HG03045 (cell line): ENCODE results near the gene UBE3A.

Experiments used
- ATAC-seq: cut with Tn5 transposase; IDR thresholded peaks from one replicate; pipeline ENCODE4 v1.9.1; 2021; ENCODE audit warnings: mild to moderate bottlenecking, moderate library complexity; ENCODE audit not compliant: unreplicated experiment

The UBE3A gene

DNA sequence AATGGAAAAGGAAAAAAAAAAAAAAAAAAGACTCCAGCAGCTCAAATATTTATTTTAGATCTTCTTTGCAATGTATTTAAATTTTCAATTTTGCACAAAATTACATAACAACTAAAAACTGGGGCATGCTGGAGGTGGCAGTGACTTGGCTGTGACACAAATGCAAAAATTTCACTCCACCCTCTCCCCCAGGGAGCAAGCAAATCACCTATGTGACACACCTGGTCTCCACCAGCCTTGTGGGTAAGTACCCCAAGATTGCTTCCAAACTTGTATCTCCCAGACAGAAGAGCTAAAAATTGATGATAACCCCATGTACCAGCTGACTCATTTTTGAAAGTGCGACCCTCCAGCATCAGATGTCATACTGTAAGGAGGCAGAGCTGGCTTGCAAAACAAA lies 32.0 kb downstream of the UBE3A start:
- ATAC-seq, result no peak

DNA sequence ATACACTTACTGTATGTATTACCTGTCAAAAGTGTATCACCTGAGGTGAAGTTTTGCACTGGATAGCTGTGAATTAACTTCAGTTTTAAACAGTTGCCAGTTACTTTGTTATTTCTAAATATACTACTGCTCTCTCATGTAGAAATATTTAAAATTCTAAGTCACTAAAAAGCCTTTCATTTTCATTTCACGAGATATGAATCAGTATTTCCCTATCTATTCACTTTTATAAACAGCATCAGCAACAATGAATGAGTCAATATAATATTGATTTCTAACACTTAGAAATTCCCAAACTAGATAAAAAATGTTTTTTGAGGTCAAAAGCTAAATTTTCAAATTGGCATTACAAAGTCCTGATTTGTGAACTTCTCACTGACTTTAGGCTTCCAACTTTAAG lies 32.6 kb downstream of the UBE3A start:
- no peak for ATAC-seq

DNA sequence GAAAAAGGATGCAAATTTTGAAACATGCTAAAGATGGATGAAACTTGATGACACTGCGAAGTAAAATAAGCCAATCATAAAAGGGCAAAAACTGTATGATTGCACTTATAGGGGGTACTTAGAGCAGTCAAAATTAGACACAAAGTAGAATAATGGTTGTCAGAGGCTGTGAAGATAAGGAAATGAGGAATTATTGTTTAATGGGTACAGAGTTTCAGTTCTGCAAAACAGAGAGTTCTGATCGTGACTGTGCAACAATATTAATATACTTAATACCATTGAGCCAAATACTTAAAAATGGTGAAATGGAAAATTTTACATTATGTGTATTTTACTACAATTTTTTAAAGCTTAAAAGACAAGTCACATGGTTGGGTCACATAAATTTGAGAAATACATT lies 35.1 kb downstream of the UBE3A start:
- no peak for ATAC-seq

DNA sequence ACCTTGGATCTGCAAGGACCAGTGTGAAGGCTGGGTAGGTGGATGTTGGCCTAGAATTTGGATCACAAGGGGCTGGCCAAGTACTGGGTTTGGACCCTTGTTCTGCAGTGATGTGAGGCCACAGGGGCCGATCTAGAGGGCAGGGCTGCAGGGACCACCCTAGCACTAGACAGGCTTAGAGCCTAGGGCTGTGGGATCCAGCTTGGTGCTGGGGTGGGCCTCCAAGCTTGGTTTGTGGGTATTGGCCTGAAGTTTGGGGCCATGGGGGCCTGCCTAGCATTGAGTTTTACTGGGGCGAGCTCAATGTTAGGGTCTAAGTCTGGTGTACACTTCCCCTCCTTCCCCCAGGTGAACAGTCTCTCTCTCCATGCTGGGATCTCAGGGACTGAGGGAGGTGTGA lies 36.5 kb downstream of the UBE3A start:
- no peak for ATAC-seq

DNA sequence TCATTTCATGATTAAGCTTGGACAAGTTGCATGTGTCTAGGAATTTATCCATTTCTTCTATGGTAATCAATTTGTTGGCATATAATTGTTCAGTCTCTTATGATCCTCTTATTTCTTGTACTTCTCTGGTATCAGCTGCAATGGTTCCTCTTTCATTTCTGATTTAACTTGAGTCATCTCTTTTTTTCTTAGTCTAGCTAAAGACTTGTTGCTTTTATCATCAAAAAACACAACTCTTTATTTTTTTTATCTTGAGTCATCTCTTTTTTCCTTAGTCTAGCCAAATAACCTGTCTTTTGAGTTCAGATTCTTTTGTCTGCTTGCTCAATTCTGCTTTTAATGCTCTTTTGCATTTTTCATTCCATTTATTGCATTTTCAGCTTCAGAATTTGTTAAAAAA lies 37.3 kb downstream of the UBE3A start:
- ATAC-seq, result no peak

DNA sequence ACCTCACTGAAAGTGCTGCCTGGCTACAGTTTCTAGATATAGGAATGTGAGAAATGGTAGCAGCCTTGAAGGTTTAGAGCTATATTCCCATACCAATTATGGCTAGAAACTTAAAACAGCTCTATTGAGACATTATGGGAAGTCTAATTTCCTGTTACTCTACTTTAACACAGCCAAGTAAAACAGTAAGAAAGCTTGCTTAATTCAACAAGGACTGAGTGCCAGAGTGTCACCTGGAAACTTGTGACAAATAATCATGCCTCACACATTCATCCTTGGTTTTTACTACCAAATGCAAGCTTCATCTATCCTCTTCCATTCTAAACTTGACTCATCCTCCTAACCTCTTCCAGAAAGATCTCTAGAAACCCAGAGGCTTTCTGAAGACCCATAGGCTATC lies 41.7 kb downstream of the UBE3A start:
- ATAC-seq, result no peak

DNA sequence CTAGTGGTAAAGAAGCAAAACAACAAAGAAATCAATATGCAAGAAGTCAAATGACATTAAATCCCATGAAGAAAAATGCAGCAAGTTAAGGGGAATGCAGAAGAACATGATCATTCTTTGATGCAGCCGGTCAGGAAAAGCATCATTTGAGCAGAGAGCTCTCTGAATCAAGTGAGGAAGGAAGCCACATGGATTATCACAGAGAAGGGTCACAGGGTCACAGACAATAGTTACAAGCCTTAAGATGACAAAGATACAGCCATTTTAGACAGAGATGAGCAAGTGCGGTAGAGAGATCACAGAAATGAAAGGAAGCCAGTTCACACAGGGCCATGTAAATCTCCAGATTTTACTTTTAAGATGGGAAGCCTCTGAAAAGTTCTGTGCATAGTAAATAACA lies 43.9 kb downstream of the UBE3A start:
- ATAC-seq, result no peak

DNA sequence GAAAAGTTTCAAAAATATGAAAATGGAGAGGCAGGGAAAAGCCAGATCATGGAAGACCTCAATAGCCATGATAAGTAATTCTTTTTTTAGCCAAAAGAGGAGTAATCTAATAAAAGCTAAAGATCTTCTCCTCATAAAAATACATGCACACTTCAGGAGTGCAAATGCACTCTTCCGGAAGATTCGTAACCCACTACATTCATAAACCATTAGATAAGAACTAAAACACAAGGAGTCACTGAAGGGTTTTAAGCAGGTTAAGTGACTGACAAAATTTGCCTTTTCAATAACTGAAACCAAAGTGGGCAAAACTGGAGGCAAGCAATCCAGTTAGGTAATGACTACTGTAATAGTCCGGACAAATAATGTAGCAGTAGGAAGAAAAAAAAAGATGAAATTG lies 46.0 kb downstream of the UBE3A start:
- ATAC-seq, result no peak

DNA sequence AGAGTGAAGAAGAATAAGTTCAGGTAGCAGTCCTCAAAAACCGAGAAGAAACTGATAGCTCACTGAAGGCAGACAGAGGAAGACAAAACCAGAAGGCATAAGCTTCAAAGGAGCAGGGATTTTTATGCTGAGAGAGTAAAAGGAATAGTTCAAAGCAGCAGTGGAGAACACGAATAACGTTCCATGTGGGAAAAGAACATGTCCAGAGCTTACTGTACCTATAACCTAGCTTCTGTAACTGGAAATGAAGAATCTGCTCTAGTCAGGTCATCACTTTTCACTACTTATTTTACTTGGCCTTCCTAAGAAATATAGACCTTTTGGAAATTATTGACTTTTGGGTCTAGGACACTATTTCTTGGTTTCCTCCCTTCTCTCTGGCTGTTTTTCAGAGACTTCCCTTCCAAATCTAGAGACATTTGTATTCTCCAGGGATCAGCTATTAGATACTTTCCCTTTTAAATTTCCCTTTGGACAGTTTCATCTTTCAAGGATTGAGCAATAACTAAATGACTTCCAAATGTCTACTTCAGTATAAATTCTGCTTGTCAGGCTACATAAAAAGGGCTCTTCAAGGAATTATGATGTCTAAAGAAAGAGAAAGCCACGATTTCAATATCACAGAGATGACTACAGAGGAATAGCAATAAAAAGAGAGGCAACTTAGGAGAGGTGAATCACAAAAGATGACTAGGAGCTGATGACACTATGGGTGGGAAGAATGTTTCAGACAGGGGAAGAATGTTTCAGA lies 46.7 kb downstream of the UBE3A start:
- no peak for ATAC-seq

DNA sequence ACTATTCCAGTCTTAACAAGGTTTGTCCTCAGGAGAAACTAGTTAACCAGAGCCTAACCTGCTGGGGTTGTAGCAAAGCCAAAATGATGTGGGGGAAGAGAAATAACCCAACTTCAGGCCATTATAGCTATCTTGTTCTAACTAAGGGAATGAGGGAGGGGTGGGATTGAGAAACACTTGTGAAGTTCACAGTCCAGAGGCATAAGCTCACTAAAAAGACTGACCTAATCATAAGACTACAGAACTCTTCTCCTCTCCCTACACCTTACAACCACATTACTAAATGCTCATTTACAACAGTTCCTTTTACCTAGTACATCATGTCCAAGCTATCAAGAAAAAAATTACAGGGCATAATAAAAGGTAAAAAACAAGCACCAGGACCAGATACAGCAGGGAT lies 52.8 kb downstream of the UBE3A start:
- no peak for ATAC-seq

DNA sequence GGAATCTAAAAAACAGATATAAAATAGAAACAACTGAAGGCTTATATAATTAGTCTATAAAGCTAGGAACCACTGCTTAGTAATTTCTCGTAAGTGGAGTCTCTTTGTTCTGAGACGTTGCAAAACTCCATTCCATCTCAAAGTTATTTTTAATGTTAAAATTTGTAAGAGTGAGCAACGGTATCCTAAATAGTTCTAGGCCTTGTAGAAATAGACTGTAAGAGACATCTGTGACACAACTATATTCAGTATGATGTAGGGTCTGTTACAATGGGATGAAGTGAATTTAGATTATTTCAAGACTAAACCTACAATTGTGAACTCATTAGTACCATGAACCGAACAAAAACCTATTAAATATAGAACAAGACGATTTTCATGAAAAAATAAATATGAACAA lies 57.2 kb downstream of the UBE3A start:
- ATAC-seq, result no peak

DNA sequence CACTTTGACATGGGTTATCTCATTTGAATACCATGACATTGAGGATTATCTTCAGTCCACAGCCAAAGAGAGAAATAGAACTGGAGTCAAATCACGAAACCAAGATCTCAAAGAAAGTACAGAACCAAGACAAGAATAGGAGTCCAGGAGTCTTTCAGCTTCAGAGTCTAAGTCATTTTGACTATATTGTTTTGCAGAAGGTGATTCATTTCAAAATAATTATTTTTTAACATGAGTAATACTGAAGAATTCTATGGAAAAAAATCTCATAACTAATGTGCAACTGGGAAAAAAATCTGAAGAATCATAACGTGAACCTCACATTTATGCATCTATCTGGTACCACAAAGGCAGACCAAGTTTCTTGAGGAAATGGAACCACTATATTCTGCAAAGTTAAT lies 60.3 kb downstream of the UBE3A start:
- no peak for ATAC-seq

DNA sequence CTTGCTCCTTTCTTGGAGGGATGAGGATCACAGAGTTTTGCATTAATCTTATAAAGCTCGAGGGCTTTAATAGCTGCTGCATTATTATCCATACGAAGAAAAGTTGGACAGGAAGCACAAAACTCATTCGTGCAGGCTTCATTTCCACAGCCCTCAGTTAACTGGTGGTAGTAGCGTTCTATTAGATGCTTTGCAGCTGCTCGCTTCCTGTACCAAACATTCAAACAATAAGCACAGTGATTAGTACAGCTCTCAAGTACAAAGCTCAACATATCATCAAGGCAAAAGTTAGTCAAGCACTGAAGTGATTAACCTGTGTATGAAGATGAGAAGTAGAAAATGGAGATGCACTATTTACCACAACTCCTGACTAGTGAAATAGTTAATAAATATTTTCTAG lies 63.3 kb downstream of the UBE3A start:
- no peak for ATAC-seq

DNA sequence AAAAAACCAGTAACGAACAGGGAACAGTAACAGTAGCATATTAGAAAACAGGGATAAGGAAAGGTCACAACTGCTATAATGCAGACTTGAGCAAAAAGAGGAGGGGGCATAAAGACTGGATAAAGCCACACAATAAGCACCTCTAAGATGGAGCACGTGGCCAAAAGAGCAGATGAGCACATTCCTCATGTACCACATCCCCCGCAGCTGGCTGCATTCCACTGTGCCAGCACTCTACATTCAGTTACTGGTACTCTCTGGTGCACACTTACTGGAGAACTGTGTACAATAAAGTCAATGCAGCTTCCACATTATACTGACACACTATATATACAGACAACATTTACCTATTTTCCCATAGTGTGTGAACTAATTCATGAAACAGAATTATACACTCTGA lies 64.7 kb downstream of the UBE3A start:
- no peak for ATAC-seq

DNA sequence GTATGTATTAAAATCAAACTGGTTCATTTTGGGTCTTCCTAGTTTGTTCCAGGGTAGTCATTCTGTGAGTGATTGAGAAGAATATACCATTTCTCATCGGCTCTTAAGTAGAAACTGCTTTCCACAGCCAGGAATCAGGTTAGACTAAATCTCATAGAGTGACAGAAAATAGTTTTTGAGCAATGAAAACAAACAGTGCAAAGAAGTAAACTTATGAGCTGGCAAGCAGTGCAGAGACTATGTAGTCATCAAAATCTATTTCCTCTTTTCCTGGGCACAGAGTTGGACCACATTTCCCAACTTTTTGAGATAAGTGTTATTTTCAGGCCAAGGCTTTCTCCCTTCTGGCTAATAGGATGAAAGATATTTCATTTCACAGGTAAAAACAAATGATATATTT lies 66.5 kb downstream of the UBE3A start:
- ATAC-seq, result no peak

DNA sequence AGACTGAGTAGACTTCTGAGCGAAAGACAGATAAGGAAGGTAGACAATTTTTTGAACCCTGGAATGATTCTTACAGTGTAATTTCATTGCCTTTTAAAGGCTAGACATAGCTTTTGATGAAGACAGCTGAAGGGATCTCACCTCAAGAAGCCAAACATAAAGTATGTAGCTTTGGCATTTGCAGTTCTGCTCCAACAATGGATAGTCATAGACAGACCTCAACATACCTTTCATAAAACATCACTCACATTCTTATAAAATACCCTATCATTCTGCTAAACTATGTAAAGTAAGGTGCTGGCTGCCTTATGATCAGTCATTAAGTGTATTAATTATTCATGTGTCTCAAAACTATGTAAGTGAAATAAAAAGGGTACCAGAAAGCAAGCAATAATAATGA lies 70.0 kb downstream of the UBE3A start:
- no peak for ATAC-seq

DNA sequence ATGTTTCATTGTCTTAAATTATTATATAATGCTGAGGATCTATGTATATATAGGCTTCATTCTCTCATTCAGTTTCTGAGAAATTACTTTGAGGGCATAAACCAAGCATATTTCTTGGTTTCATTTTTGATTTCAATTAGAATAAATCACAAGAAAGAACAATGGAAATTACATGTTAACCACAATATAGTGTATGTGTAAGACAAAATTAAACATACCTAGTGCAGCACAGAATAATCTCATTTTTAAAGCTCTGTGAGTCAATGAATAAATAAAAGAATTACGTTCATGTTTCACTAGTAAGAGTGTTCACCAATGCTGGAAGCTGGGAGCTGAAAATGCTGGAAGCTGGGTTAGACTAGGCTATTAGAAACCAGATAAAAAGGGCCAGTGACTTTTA lies 72.8 kb downstream of the UBE3A start:
- no peak for ATAC-seq

DNA sequence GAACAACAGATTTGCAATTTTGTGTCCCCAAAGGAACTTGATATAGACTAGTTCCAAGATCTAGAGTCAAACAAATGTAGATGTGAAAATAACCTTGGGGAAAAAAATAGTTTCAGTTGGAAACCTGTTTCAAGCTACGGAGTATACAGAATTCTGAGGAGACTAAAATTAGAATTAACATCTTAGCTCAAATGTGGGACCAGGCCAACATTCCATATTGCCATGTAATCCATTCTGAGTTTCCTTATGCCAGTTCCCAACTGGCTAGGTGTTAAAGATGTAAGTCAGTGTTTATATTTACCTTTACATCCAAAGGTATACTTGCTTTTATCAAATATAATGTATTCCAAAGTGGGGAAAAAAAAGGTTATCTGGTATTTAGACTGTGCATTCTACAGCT lies 76.3 kb downstream of the UBE3A start:
- ATAC-seq, result no peak

DNA sequence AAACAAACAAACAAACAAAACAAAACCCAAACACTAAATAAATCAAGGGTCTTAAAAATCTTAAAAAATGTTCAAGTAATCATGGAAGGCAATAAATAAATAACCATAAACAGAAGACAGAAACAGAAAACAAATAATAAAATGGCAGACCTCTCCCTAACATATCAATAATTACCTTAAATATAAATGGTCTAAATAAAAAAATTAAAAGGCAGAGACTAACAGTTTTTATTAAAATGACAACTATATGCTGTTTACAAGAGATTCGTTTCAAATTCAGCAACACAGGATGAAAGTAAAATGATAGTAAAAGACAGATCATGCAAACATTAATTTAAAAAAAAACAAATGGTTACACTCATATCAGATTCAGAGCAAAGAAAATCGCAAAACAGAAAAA lies 91.1 kb downstream of the UBE3A start:
- no peak for ATAC-seq

DNA sequence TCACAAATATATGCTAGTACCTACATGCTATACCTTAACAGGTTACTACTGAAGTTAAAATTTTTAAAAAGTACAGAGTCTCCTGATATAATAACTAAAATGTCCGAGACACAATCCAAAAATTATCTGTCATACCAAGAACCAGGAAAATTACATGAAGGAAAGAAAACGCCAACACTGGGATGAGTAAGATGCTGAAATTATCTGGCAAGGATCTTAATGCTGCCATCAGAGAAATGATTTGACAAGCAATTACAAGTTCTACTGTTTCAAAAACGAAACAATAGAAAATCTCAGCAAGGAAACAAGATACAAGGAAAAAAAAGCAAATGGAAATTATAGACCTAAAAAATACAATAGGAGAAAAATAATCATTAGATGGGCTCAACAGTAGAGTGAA lies 92.5 kb downstream of the UBE3A start:
- no peak for ATAC-seq

DNA sequence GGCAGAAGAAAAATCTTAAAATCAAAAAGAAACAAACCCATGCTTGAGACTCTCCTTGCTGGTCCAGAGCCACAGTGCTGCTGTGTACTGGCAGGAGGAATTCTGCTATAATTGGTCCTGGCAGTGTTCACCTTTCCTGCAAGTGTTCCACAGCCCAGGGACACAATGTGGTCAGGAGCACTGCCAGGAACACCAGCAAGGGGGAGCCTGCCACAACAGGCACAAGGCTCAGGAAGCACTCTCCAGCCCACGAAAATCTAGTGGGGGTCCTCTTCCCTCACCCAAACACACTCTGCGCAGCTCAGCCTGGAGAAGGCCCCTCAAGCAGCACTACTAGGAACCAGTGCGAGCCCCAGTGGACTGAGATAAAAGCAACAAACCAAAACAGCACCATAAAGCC lies 92.9 kb downstream of the UBE3A start:
- no peak for ATAC-seq

DNA sequence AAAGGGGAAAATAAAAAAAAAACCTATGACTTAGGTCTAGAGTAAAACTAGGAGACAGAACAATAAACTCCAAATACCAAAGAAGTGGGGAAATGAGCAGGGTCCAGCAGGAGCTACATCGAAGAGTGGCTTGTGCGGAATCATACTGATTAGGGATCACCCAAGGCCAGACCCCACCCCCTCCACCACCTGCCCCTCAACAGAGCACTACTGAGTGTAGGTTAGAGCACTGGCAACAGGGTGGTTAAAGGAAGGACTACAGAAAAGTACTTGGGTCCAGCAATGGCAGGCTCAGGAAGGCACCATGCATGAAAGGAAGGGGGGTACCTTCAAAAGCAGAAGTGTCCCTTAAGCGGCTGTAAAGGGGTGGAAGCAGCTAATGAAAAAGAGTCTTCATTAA lies 96.2 kb downstream of the UBE3A start:
- no peak for ATAC-seq

DNA sequence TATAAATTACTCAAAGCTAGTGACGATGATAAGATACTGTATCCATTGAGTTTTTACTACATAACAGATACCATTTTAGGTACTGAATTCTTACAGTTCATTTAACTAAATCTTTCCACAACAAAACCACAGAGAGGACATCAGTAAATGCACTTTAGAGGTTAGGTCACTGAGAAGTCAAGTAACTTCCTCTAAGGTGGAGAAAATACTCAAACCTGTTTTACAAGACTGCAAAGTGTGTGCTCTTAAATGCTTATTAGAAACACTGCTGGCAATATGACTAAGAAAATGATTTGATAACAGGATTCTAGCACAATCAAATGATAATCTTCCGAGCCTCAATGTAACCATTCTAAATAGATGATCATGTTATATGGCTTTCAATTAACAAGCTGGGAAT lies 99.4 kb downstream of the UBE3A start:
- no peak for ATAC-seq
